Ectodermal cell (in vitro differentiated cells): ENCODE data around the gene WDR33.
A peak's percentile ranks its signal among the peaks of the same experiment; 100 is the strongest.
"Not testable (repeated sequence)": the region's sequence is repeated elsewhere in the genome, so short reads cannot be mapped to it uniquely, and the experiment has no call there.

Source experiments
- H3K27ac ChIP-seq: 2 replicates; pipeline ENCODE4 v1.7.0; 2013; ENCODE audit warnings: mild to moderate bottlenecking, low read depth, low read length; ENCODE audit not compliant: insufficient read depth, poor library complexity, severe bottlenecking
- H3K27me3 ChIP-seq: 2 replicates; pipeline ENCODE4 v1.7.0; 2013; ENCODE audit warnings: mild to moderate bottlenecking, low read length; ENCODE audit not compliant: insufficient read depth, control insufficient read depth, poor library complexity, severe bottlenecking
- H3K36me3 ChIP-seq: one replicate; pipeline ENCODE4 v1.7.0; 2013; ENCODE audit warnings: low read length; ENCODE audit not compliant: control insufficient read depth, insufficient read depth
- H3K4me1 ChIP-seq: one replicate; pipeline ENCODE4 v1.7.0; 2013; ENCODE audit warnings: low read length; ENCODE audit not compliant: control insufficient read depth, insufficient read depth
- H3K4me3 ChIP-seq: 2 replicates; pipeline ENCODE4 v1.7.0; 2013; ENCODE audit warnings: low read depth, low read length, control low read depth; ENCODE audit not compliant: insufficient read depth
- H3K9me3 ChIP-seq: 2 replicates; pipeline ENCODE4 v1.7.0; 2013; ENCODE audit warnings: mild to moderate bottlenecking, low read length, moderate library complexity; ENCODE audit not compliant: control insufficient read depth
- WGBS, 2 experiments: methylation state at CpG; one replicate each; pipeline ENCODE4 v1.1.7; 2013; ENCODE audit warnings: missing lambda C conversion rate in 2 of 2; 5-methylcytosine and 5-hydroxymethylcytosine counted together

The WDR33 gene

DNA sequence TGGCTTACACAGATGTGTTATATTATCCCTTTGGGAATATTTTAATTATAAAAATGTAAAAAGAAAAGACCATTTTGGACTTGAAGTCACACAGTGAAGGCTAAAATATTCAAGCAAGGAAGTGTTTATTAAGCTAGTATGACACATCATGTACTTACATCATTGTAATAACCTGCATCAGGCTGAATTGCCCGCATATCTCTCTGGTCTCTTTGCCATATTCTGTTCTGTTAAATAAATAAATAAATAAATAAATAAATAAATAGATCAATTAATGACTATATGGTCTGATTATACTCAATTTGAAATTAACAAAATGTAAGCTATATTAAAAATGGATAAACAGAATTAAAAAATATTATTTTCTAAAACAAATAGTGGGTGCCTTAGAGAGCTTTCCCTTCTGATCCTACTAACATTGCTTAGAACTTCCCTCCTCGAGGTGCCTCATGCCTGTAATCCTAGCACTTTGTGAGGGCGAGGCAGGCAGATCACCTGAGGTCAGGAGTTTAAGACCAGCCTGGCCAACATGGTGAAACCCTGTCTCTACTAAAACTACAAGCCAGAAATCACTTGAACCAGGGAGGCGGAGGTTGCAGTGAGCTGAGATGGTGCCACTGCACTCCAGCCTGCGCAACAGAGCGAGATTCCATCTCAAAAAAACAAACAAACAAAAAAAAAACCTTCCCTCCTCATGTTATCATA is 42.0 kb downstream of the WDR33 start:
- no peaks in the 10 kb centered on the region for H3K4me1 ChIP-seq
- H3K36me3 ChIP-seq = peaks cover 25% of the 10 kb centered on the region
- WGBS, 2 experiments = 90 to 95% methylated on average over 5 of the region's 6 CpGs

DNA sequence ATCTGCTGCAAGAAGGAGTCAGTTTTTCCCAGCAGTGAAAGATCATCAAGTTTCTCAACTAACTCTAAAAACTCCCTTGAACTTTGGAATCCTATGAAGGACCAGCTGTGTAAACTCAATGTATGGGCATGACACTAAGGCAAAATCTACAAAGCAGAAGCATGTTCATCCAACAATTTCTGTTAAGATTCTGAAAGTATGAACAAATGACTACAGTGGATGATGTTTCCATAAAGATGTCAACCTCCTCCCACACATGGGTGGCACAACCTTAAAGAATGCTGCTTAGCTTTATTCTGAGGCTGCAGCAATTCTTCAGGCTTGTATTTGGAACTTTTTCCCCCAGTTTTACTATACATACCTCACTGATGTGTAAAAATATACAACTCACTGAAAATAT is 47.2 kb downstream of the WDR33 start:
- Histone ChIP-seq H3K4me1 (no peaks in the 10 kb centered on the region), H3K9me3 (no peaks in the 10 kb centered on the region), H3K4me3 (no peak overlapping the region), H3K27me3 (no peaks in the 10 kb centered on the region), H3K36me3 (peaks cover 45% of the 10 kb centered on the region), H3K27ac (no peak overlapping the region)

More for the DNA sequence above, 42.0 kb downstream of the WDR33 start:
- Histone ChIP-seq H3K27me3 (no peaks in the 10 kb centered on the region), H3K27ac (no peak overlapping the region), H3K4me3 (no peak overlapping the region), H3K9me3 (no peaks in the 10 kb centered on the region)

DNA sequence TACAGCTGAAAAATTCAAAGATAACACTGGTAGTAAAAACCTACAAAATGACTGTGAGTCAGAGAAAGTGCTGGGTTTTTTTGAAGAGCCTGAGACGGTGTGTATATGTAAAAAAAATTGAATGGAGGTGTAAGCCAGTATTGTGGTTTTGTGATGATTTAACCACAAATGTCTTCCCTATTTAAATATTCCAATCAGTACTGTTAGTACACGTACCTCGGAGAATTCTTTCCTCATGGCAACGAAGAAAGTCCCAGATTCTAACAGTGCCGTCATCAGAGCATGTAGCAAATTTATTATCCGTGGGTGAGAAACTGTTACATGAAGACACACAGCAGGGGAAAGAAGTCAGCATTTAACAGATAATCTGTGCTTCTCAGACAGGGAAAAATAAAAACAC is 48.1 kb downstream of the WDR33 start:
- Histone ChIP-seq H3K4me1 (no peaks in the 10 kb centered on the region), H3K27ac (no peak overlapping the region), H3K36me3 (peaks cover 45% of the 10 kb centered on the region), H3K27me3 (no peaks in the 10 kb centered on the region), H3K9me3 (no peaks in the 10 kb centered on the region), H3K4me3 (no peak overlapping the region)
- WGBS, 2 experiments = 93 to 98% methylated on average over 6 of the region's 6 CpGs

DNA sequence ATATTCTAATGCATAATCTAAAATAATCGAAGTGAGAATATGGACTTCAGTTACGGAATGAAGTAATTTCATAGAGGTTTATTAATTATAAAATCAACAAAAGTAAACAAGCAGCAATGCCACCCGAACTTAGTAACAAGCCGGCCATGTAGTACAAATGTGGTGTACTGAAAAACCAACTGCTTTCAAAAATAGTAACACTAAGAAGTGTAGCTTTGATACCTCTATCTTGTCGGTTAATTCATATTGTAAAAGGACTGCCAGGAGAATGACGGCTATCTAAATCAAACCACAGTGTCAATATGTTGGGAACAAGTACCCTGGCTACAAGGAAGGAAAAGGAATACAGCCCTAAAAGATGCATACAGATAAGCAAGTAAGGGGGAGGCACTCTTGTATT is 48.5 kb downstream of the WDR33 start:
- Histone ChIP-seq H3K27ac (no peak overlapping the region), H3K9me3 (no peaks in the 10 kb centered on the region), H3K4me1 (no peaks in the 10 kb centered on the region), H3K27me3 (no peaks in the 10 kb centered on the region), H3K4me3 (no peak overlapping the region), H3K36me3 (peaks cover 45% of the 10 kb centered on the region)
- 94 to 97% methylated on average over 4 of the region's 6 CpGs for WGBS, 2 experiments

DNA sequence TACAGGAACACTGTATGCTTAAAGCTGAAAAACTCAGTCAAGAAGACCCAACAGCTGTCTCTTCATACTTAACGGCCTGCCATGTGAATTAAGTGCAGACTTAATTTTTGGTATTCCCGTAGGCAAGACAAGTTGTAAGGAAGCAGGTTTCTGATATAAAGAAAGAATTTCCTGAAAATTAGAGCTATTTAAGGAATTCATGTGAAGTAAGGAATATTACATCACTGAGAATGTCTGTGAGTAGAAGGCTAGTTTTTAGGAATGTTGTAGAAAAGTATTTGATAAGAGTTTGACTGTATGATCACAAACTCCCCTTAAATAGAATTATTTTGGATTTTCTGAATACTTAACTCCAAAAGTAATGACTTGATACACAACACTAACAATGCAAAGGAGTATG is 51.0 kb downstream of the WDR33 start:
- Histone ChIP-seq H3K27me3 (no peaks in the 10 kb centered on the region), H3K27ac (no peak overlapping the region), H3K4me3 (no peak overlapping the region), H3K9me3 (no peaks in the 10 kb centered on the region), H3K36me3 (peaks cover 33% of the 10 kb centered on the region), H3K4me1 (no peaks in the 10 kb centered on the region)
- 97 to 98% methylated on average over 2 of the region's 2 CpGs for WGBS, 2 experiments

DNA sequence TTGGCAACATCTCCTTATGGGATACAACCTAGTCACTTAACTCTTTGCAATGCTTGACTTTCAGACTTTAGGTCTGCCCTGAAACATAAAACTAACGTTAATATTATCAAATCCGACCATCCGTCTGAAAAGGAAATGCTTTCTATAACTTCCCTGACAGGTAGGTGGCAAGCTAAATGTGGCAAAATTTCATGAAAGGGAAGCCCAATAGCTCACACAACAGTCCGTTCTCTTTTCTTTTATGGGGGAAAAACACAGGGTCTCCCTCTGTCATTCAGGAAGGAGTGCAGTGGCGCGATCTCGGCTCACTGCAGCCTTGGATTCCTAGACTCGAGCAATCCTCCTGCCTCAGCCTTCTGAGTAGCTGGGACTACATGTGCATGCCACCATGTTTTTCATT is 56.8 kb downstream of the WDR33 start:
- H3K27me3 ChIP-seq = no peaks in the 10 kb centered on the region
- no peak overlapping the region for H3K4me3 ChIP-seq
- H3K27ac ChIP-seq = no peak overlapping the region
- H3K4me1 ChIP-seq = no peaks in the 10 kb centered on the region
- no peaks in the 10 kb centered on the region for H3K9me3 ChIP-seq
- H3K36me3 ChIP-seq = no peaks in the 10 kb centered on the region
- WGBS, 2 experiments = 93 to 94% methylated on average over 8 of the region's 8 CpGs

DNA sequence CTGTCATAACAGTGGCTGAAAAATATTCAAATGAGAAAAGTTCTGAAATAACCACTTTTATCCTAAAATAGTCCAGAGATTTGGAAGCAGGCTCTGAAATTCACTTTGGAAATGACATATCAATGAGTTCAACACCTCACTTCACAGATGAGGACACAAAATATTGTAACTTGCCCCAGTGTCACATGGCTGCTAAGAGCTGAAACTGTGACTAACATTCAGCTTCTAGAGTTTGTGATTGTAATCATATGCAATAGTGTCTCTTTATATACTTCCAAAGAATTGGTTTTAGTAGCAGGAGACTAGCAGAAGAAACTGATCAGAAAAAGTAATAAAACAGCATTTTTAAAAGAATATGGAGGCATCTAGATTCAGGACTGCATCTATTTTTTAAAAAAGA is 57.6 kb downstream of the WDR33 start:
- H3K9me3 ChIP-seq = no peaks in the 10 kb centered on the region
- H3K36me3 ChIP-seq = no peaks in the 10 kb centered on the region
- no peaks in the 10 kb centered on the region for H3K27me3 ChIP-seq
- H3K4me1 ChIP-seq = no peaks in the 10 kb centered on the region
- no peak overlapping the region for H3K4me3 ChIP-seq
- H3K27ac ChIP-seq = peak overlapping the region; percentile 16

DNA sequence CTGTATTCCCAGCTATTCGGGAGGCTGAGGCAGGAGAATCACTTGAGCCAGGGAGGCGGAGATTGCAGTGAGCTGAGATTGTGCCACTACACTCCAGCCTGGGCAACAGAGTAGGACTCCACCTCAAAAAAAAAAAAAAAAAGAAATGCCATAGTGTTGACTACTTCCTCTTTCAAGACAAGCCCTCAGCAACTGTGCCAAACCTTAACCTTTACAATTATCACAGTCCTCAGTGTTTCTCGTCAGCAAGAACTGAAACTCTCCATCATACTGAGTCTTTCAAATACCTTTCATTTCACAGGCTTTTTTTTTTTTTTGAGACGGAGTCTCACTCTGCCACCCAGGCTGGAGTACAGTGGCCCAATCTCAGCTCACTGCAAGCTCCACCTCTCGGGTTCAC is 61.4 kb downstream of the WDR33 start:
- not testable (repeated sequence) for H3K36me3 ChIP-seq, H3K4me3 ChIP-seq, H3K9me3 ChIP-seq, H3K4me1 ChIP-seq, H3K27me3 ChIP-seq, H3K27ac ChIP-seq
- WGBS, 2 experiments = 88 to 89% methylated on average over 5 of the region's 5 CpGs

DNA sequence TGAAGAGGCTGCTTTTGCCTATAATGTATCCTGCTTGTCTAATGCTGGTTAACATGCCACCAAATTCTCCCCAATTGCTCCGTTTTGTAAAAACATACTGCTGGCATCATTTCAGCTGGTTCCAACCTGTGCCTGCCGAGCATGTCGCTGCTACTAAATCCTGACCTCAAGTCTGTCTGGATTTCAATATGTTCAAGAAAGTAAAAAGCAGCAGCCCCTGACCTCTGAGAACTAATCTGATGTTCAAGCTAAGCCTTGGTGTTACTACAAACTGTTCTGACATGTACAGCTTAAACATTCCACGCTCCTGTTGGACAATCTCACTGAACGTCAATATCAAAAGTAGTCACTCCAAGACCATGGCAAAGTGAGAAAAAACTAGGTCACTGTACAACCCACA is 63.4 kb downstream of the WDR33 start:
- H3K4me3 ChIP-seq = no peak overlapping the region
- H3K36me3 ChIP-seq = no peaks in the 10 kb centered on the region
- H3K9me3 ChIP-seq = no peaks in the 10 kb centered on the region
- WGBS, 2 experiments = 92 to 95% methylated on average over 5 of the region's 5 CpGs
- no peak overlapping the region for H3K27ac ChIP-seq
- no peaks in the 10 kb centered on the region for H3K27me3 ChIP-seq
- H3K4me1 ChIP-seq = no peaks in the 10 kb centered on the region

DNA sequence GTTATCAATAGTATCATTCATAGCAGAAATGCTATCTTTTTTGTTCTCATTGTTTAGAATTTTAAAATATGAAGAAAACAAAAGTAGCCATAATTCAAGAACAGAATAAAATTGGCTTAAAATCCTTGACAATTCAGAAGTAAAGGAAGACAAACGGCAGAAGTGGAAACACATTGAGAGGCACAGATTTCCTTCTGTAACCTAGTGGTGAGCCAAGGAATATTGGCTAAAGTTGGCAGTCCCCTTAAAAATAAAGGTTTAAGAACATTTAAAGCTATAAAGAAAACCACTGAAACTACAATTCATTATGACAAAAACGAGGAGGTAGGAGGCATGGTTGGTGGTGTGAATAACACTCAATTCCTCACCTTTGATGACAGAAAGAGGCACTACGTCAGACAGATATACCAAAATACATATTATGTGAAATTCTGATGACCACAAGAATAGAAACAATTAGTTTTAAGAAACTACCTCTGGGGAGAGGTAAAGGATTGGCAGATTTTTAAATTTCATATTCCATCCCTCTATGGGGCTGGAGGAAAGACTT is 67.4 kb downstream of the WDR33 start:
- Histone ChIP-seq H3K9me3 (no peaks in the 10 kb centered on the region), H3K36me3 (peaks cover 3% of the 10 kb centered on the region), H3K4me3 (no peak overlapping the region), H3K27ac (no peak overlapping the region), H3K27me3 (no peaks in the 10 kb centered on the region), H3K4me1 (no peaks in the 10 kb centered on the region)
- WGBS, 2 experiments = 92 to 94% methylated on average over 1 of the region's 3 CpGs
